GM12801 (cell line): Measurements from ENCODE around the gene TBXAS1.

Source experiments
- CTCF ChIP-seq: IDR thresholded peaks from one replicate; pipeline ENCODE4 v1.5.1; 2011; ENCODE audit warnings: control low read depth; ENCODE audit not compliant: insufficient read length; ENCODE audit errors: extremely low read depth

The TBXAS1 gene

GRCh38 chr7:139995017-139995915, 166.2 kb downstream of the TBXAS1 start:
- TF ChIP-seq CTCF = no peak

GRCh38 chr7:139998572-139998971, 169.5 kb downstream of the TBXAS1 start:
- no peak for TF ChIP-seq CTCF

GRCh38 chr7:139999516-139999915, 170.5 kb downstream of the TBXAS1 start:
- no peak for TF ChIP-seq CTCF

DNA sequence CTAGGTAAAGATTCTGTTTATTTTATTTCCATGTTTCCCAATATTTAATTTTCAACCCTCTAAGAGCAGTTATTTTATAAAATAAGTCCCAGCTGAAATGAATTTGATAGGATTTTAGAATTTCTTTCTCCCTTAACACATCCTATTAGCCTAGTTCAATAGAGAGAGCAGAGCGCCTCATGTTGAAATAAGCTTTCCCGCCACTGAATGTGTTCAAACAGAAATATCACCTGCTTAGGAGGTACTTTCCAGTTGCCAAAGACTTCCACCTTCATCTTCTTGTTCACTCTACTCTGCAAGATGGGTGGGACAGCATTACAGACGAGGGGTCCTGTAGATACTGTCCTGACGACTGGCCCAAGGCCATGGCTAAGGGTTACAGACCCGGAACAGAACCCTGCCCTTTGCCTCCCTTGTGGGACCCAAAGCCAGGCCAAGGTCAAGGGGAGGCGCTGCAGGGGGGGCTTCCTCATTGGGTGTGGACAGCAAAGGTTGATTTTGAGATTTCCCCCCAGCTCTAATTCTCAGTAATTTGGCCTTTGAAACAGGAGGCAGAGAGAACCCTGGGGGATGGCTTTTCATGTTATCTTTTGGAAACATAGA, 171.7 kb downstream of the TBXAS1 start:
- no peak for TF ChIP-seq CTCF

GRCh38 chr7:140003913-140004382, 174.9 kb downstream of the TBXAS1 start:
- TF ChIP-seq CTCF = no peak

- no peak for TF ChIP-seq CTCF
Measured at GRCh38 chr7:140004672-140005071, 175.6 kb downstream of the TBXAS1 start.

DNA sequence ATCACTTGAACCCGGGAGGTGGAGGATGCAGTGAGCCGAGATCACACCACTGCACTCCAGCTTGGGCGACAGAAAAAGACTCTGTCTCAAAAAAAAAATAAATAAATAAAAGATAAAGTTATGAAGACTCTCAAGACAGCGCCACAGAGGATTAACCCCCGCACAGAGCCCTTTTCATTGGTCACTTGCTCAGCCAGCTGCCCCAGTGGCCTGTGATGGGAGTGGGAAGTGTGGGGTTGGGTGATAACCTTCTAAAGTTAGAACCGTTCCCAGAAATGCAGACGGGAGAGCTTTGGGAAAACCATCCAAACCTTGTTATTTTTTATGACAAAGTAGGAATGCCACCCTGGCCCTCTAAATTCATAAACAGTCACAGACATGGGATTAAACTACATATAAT, 176.3 kb downstream of the TBXAS1 start:
- TF ChIP-seq CTCF = no peak
